Measurements from ENCODE around the gene PLA1A. TPM values are rescaled to one million over a fixed set of nuclear protein-coding genes. Genes with fewer than 3 reads are reported as not detected.
A peak's percentile ranks its signal among the peaks of the same experiment; 100 is the strongest.

PLA1A gene
- total and polyA plus RNA-seq, 10 of the 15 experiments (the other 5 are each of a cell fraction or from before 2014, with no cell fraction given): 2.9 to 106 (median 4.8) TPM

DNA sequence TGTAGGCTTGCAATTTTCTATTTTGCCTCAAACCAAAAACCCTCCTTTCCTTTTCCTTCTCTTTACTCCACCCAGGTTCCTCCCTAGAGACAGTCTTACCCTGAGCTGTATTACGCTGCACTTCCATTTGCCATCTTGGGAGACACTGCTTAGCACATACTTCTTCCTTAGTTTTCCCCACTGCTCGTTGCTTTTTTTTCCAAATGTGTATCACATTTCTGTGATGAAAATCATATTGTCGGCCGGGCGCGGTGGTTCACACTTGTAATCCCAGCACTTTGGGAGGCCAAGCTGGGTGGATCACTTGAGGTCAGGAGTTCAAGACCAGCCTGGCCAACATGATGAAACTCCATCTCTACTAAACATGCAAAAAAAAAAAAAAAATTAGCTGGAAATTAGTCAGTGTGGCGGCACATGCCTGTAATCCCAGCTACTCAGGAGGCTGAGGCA is 33.2 kb downstream of the PLA1A start:
- in situ Hi-C loops (cut with MboI) (no loop called here), intact Hi-C loops (cut with micrococcal nuclease; ENCODE audit: unreplicated experiment) (no loop called here)
- ChIA-PET CTCF (interaction anchor here (1.1 to 2.5 kb wide), 3 partner anchors 30 to 80 kb away, joined by 4 to 16 read pairs (median 5); no protein-coding TSS in a partner anchor), POLR2A (interaction anchor here (1.3 to 6.1 kb wide), 2 partner anchors 31 to 77 kb away, joined by 3 to 103 read pairs; partner anchors contain the start of gene PLA1A), RAD21 (ENCODE audit: unreplicated experiment) (interaction anchor here (0.6 to 7.8 kb wide), 5 partner anchors 26 to 466 kb away, joined by 3 to 103 read pairs (median 4); partner anchors contain the start of gene CD80), SMC1A (ENCODE audit: uncharacterized antibody, unreplicated experiment) (interaction anchor here (0.6 to 9.4 kb wide), 5 partner anchors 29 to 111 kb away, joined by 3 to 128 read pairs (median 3); partner anchors contain the start of gene COX17)
- H4K20me1 ChIP-seq (ENCODE audit: control insufficient read depth, insufficient read depth): no peaks in the 10 kb centered on the region
- no peak overlapping the region for H3K9ac ChIP-seq (ENCODE audit: control insufficient read depth, insufficient read depth, low read length)
- no peak overlapping the region for H3K4me2 ChIP-seq (ENCODE audit: control insufficient read depth, insufficient read depth)
- peak overlapping the region; percentile 28; the same call in 1 of the 2 replicates for H2AFZ ChIP-seq (ENCODE audit: control insufficient read depth, low read depth, low read length)
- no peaks in the 10 kb centered on the region for H3K27me3 ChIP-seq (replicated peaks in 1 of 2; ENCODE audit: control insufficient read depth in 2 of 2, insufficient read depth in 2 of 2, low read length in 1 of 2)
- FAIRE-seq (no peak), DNase-seq (ENCODE audit: low read depth, low spot score) (no peak), ATAC-seq (no peak)
- H3K27ac ChIP-seq (ENCODE audit: control insufficient read depth, insufficient read depth): no peak overlapping the region
- BruUV-seq (replicated peaks): no TSS peak
- no peak overlapping the region for H3K4me3 ChIP-seq
- TF ChIP-seq, protein P1, sequence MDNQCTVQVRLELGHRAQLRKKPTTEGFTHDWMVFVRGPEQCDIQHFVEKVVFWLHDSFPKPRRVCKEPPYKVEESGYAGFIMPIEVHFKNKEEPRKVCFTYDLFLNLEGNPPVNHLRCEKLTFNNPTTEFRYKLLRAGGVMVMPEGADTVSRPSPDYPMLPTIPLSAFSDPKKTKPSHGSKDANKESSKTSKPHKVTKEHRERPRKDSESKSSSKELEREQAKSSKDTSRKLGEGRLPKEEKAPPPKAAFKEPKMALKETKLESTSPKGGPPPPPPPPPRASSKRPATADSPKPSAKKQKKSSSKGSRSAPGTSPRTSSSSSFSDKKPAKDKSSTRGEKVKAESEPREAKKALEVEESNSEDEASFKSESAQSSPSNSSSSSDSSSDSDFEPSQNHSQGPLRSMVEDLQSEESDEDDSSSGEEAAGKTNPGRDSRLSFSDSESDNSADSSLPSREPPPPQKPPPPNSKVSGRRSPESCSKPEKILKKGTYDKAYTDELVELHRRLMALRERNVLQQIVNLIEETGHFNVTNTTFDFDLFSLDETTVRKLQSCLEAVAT (IDR thresholded peaks at IDR 0.05): 0 out of 2 replicates have a peak, but pooled peaks have one; percentile 20
- TF ChIP-seq ZZZ3 (IDR thresholded peaks at IDR 0.05; ENCODE audit: control insufficient read depth, insufficient read length, low read depth): no peak
- no peak for TF ChIP-seq KLF5 (IDR thresholded peaks at IDR 0.05; ENCODE audit: partially characterized antibody)
- TF ChIP-seq HDGF (IDR thresholded peaks at IDR 0.05): no peak
- TF ChIP-seq SP1 (IDR thresholded peaks at IDR 0.05; ENCODE audit: low read depth, low read length): no peak
- no peaks in the 10 kb centered on the region for H3K9me3 ChIP-seq (replicated peaks; ENCODE audit: control insufficient read depth, insufficient read depth, low read length)
- H3K4me1 ChIP-seq (ENCODE audit: control insufficient read depth, insufficient read depth, low read length): peaks cover 39% of the 10 kb centered on the region
- H3K36me3 ChIP-seq (ENCODE audit: control insufficient read depth in 2 of 2, insufficient read depth in 2 of 2, low read length in 1 of 2): no peaks in the 10 kb centered on the region; a peak in 1 of 4 replicates
- 85% methylated on average over 7 of the region's 7 CpGs for WGBS (ENCODE audit: insufficient coverage, insufficient replicate concordance, low lambda C conversion rate, missing lambda C conversion rate)
- H3K79me2 ChIP-seq (ENCODE audit: control insufficient read depth, insufficient read depth, low read length): no peaks in the 10 kb centered on the region

All from GM12878 (cell line).